Measurements from ENCODE around the gene OLFM2.

The OLFM2 gene

GRCh38 chr19:9848060-9848459, 88.3 kb downstream of the OLFM2 start:
- no peak for TF ChIP-seq EGR1 (IDR thresholded peaks at IDR 0.05)
- peak; percentile 34; the same call in 1 of the 2 replicates for TF ChIP-seq RAD21 (IDR thresholded peaks at IDR 0.05; ENCODE audit: low read depth)

DNA sequence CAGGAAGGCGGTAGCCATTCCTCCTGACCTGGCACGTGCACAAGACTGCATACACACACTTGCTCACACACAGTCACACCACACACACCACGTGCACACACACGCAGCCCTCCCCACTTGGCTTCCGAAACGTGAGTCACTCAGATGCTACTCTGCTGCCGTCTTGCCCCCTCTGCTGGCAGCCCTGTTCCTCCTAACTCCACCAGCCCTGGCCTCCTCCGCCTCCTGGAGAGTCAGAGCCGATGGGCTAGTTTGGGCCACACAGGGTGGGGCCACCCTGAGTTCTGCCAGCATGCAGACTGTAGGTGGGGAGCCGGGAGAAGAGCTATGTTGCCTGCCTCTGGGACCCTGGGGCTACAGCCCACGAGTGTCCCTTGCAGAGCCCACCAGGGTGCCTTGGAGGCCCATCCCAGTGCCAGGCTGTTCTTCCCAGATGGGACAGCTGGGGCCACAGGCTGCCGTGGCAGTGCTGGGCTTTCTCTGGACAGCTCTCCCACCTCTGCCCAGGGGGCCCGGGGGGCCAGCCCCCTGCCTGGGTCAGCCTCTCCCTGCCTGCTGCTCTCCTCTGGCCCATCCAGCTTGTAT, 89.1 kb downstream of the OLFM2 start:
- TF ChIP-seq TAF1 (IDR thresholded peaks at IDR 0.05; ENCODE audit: low read depth) (no peak), CEBPB (IDR thresholded peaks at IDR 0.05) (no peak), CREB1 (IDR thresholded peaks at IDR 0.05; ENCODE audit: low read depth) (no peak), RAD21 (IDR thresholded peaks at IDR 0.05; ENCODE audit: low read depth) (0 out of 2 replicates have a peak, but pooled peaks have one; percentile 16)

- TF ChIP-seq TCF12 (IDR thresholded peaks at IDR 0.05; ENCODE audit: low read depth): no peak
- TF ChIP-seq RAD21 (IDR thresholded peaks at IDR 0.05; ENCODE audit: low read depth): no peak
- TF ChIP-seq, protein P1, sequence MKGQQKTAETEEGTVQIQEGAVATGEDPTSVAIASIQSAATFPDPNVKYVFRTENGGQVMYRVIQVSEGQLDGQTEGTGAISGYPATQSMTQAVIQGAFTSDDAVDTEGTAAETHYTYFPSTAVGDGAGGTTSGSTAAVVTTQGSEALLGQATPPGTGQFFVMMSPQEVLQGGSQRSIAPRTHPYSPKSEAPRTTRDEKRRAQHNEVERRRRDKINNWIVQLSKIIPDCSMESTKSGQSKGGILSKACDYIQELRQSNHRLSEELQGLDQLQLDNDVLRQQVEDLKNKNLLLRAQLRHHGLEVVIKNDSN (IDR thresholded peaks at IDR 0.05): no peak
These were observed 93.3 kb downstream of the OLFM2 start for GRCh38 chr19:9842834-9843625.

- TF ChIP-seq RAD21 (IDR thresholded peaks at IDR 0.05; ENCODE audit: low read depth): no peak
- TF ChIP-seq, protein P1 (IDR thresholded peaks at IDR 0.05): no peak
- no peak for TF ChIP-seq EGR1 (IDR thresholded peaks at IDR 0.05)
- no peak for TF ChIP-seq MAX (IDR thresholded peaks at IDR 0.05)
- TF ChIP-seq TCF12 (IDR thresholded peaks at IDR 0.05; ENCODE audit: low read depth): no peak
- TF ChIP-seq TEAD4 (IDR thresholded peaks at IDR 0.05): no peak
- no peak for TF ChIP-seq EP300 (IDR thresholded peaks at IDR 0.05; ENCODE audit: borderline replicate concordance)
- TF ChIP-seq, protein P2, sequence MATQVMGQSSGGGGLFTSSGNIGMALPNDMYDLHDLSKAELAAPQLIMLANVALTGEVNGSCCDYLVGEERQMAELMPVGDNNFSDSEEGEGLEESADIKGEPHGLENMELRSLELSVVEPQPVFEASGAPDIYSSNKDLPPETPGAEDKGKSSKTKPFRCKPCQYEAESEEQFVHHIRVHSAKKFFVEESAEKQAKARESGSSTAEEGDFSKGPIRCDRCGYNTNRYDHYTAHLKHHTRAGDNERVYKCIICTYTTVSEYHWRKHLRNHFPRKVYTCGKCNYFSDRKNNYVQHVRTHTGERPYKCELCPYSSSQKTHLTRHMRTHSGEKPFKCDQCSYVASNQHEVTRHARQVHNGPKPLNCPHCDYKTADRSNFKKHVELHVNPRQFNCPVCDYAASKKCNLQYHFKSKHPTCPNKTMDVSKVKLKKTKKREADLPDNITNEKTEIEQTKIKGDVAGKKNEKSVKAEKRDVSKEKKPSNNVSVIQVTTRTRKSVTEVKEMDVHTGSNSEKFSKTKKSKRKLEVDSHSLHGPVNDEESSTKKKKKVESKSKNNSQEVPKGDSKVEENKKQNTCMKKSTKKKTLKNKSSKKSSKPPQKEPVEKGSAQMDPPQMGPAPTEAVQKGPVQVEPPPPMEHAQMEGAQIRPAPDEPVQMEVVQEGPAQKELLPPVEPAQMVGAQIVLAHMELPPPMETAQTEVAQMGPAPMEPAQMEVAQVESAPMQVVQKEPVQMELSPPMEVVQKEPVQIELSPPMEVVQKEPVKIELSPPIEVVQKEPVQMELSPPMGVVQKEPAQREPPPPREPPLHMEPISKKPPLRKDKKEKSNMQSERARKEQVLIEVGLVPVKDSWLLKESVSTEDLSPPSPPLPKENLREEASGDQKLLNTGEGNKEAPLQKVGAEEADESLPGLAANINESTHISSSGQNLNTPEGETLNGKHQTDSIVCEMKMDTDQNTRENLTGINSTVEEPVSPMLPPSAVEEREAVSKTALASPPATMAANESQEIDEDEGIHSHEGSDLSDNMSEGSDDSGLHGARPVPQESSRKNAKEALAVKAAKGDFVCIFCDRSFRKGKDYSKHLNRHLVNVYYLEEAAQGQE (IDR thresholded peaks at IDR 0.05; ENCODE audit: low read depth): no peak
- TF ChIP-seq CEBPB (IDR thresholded peaks at IDR 0.05): no peak
- TF ChIP-seq FOXM1 (IDR thresholded peaks at IDR 0.05; ENCODE audit: borderline replicate concordance, low read depth): no peak
- TF ChIP-seq CREB1 (IDR thresholded peaks at IDR 0.05; ENCODE audit: low read depth): no peak
- TF ChIP-seq ZBTB7A (IDR thresholded peaks at IDR 0.05; ENCODE audit: low read depth): no peak
- TF ChIP-seq YY1 (IDR thresholded peaks at IDR 0.05; ENCODE audit: low read depth): no peak
- TF ChIP-seq NFIC (IDR thresholded peaks at IDR 0.05): no peak
- no peak for TF ChIP-seq TAF1 (IDR thresholded peaks at IDR 0.05; ENCODE audit: low read depth)
These were observed 96.9 kb downstream of the OLFM2 start for GRCh38 chr19:9839415-9839814.

- TF ChIP-seq CREB1 (IDR thresholded peaks at IDR 0.05; ENCODE audit: low read depth) (no peak), YY1 (IDR thresholded peaks at IDR 0.05; ENCODE audit: low read depth) (no peak), ZBTB7A (IDR thresholded peaks at IDR 0.05; ENCODE audit: low read depth) (no peak), FOXM1 (IDR thresholded peaks at IDR 0.05; ENCODE audit: borderline replicate concordance, low read depth) (no peak), TAF1 (IDR thresholded peaks at IDR 0.05; ENCODE audit: low read depth) (no peak)
These were observed 98.0 kb downstream of the OLFM2 start for GRCh38 chr19:9838324-9838723.

GRCh38 chr19:9836021-9836420, 100.3 kb downstream of the OLFM2 start:
- TF ChIP-seq EGR1 (IDR thresholded peaks at IDR 0.05) (no peak), MAX (IDR thresholded peaks at IDR 0.05) (no peak), YY1 (IDR thresholded peaks at IDR 0.05; ENCODE audit: low read depth) (no peak), CEBPB (IDR thresholded peaks at IDR 0.05) (no peak), TCF12 (IDR thresholded peaks at IDR 0.05; ENCODE audit: low read depth) (no peak), EP300 (IDR thresholded peaks at IDR 0.05; ENCODE audit: borderline replicate concordance) (no peak), NFIC (IDR thresholded peaks at IDR 0.05) (no peak), FOXM1 (IDR thresholded peaks at IDR 0.05; ENCODE audit: borderline replicate concordance, low read depth) (no peak), TEAD4 (IDR thresholded peaks at IDR 0.05) (no peak), ZBTB7A (IDR thresholded peaks at IDR 0.05; ENCODE audit: low read depth) (no peak), CREB1 (IDR thresholded peaks at IDR 0.05; ENCODE audit: low read depth) (no peak), RAD21 (IDR thresholded peaks at IDR 0.05; ENCODE audit: low read depth) (no peak)
- TF ChIP-seq, protein P1 (IDR thresholded peaks at IDR 0.05): no peak

DNA sequence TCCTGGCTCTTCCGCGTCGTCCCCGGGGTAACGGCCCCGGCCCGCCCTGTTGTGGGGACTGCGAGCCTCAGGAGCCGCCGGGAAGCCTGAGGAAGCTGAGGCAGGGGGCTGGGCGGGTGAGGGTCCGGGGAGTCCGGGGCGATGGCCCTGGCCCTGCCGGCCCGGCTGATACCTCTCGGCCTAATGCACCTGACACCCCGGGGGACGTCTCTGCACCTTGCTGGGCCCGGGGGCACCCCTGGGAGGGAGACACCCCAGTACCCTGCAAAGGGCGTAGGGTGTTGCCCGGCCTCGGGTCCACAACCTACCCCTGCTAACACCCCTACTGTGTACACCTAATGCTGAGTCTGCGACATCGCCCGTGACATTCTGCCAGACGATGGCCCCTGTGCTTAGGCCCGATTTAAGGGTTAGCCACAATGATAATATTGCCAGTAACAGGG, 100.8 kb downstream of the OLFM2 start:
- TF ChIP-seq EGR1 (IDR thresholded peaks at IDR 0.05): no peak
- TF ChIP-seq CREB1 (IDR thresholded peaks at IDR 0.05; ENCODE audit: low read depth): no peak
- TF ChIP-seq, protein P1 (IDR thresholded peaks at IDR 0.05): no peak
- TF ChIP-seq ZBTB7A (IDR thresholded peaks at IDR 0.05; ENCODE audit: low read depth): no peak
- TF ChIP-seq TCF12 (IDR thresholded peaks at IDR 0.05; ENCODE audit: low read depth): no peak
- TF ChIP-seq, protein P2 (IDR thresholded peaks at IDR 0.05; ENCODE audit: low read depth): no peak
- no peak for TF ChIP-seq RAD21 (IDR thresholded peaks at IDR 0.05; ENCODE audit: low read depth)

Measured in Ishikawa (cell line).